COLO668 (cell line): ENCODE measurements around the gene MTMR4.
"Not testable (repeated sequence)": the region's sequence is repeated elsewhere in the genome, so short reads cannot be mapped to it uniquely, and the experiment has no call there.

ENCODE experiments used
- DNase-seq: peaks from one replicate; lab custom pipeline; 2025; ENCODE audit not compliant: unreplicated experiment; lab: John Stamatoyannopoulos, UW

Gene MTMR4

DNA sequence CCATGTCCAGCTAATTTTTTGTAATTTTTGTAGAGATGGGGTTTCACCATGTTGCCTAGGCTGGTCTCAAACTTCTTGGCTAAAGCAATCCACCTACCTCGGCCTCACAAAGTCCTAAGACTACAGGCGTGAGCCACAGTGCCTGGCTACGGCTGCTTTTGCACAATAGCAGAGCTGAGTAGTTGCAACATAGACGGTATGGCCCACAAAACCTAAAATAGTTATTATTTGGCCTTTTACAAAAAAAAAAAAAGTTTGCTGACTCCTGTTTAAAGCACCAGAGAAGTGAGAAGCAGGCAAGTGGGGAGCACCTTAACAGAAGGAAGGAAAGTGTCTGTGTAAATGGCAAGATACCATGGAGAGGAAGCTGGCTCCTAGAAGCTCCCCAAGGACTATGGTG is 20.9 kb downstream of the MTMR4 start:
- no peak for DNase-seq

DNA sequence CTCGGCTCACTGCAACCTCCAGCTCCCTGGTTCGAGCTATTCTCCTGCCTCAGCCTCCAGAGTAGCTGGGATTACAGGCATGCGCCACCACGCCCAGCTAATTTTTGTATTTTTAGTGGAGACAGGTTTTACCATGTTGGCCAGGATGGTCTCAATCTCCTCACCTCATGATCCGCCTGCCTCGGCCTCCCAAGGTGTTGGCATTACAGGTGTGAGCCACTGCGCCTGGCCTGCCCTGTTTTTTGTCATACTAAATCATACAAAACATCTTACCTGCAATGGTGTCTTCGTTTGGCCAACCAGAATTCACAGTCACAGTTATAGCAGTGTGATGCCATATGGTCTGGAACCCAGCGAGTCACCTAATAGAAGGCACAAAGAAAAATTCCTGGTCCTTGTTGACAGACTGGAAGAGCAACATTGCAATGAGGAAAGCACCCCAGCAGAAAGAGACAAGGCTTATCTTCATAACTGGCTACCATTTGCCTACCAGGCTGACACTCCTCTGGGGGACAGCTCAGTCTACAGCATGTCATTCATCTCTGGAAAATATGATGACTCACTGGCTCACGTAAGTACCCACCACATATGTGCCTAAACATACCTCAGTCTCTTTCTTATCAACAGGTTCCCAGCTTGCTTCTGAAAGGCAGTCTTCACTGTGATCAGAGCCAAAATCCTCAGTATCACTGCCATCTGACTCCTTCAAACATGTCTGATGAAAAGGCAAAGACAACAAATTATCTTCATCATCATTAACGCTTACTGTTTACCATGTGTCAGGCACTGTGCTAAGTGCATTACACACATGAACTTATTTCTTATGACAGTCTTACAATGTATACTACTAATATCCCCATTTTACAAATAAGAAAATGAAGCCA is 22.0 kb downstream of the MTMR4 start:
- DNase-seq, result no peak

DNA sequence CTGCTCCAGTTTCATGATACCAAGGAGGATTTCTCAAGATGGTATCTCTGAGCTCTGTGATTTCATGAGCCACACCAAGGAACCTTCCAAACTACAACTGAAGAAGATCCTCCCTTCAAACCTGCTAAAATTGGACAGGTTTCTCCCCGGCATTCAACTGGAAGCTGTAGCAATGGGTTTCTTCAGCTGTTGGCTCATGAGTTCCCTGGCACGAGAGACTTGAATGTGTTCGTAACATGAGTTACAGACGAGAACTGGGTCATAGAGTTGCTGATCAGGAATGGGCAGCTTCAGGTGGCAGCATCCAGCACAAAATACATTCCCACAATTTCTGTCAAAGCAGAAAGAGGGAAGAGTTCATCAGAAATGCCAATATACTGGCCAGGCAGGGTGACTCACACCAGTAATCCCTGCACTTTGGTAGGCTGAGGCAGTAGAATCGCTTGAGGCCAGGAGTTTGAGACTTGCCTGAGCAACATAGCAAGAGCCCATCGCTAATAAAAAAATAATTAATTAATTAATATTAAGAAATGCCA is 22.9 kb downstream of the MTMR4 start:
- DNase-seq, result no peak

DNA sequence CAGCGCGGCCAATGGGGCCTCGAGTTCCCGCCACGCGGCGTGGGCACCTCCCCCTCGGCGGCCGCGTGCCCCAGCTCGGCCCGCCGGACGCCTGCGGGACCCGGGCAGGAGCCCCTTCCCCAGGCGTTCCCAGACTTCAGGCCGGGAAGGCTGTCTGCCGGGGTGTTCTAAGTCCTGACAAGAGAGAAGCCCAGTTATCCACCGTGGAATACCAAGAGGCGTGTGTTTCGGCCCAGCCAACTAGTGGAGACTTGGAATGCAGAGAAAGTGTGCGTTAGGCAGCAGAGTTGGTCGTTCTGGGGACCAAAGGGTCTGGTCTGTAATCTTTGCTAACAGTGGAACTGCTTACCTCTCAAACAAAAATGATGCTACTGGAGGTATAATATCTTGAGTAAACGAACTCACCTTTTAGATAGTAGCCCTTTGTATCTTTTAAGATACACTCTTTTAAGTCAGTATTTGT is 26.0 kb downstream of the MTMR4 start:
- no peak for DNase-seq

DNA sequence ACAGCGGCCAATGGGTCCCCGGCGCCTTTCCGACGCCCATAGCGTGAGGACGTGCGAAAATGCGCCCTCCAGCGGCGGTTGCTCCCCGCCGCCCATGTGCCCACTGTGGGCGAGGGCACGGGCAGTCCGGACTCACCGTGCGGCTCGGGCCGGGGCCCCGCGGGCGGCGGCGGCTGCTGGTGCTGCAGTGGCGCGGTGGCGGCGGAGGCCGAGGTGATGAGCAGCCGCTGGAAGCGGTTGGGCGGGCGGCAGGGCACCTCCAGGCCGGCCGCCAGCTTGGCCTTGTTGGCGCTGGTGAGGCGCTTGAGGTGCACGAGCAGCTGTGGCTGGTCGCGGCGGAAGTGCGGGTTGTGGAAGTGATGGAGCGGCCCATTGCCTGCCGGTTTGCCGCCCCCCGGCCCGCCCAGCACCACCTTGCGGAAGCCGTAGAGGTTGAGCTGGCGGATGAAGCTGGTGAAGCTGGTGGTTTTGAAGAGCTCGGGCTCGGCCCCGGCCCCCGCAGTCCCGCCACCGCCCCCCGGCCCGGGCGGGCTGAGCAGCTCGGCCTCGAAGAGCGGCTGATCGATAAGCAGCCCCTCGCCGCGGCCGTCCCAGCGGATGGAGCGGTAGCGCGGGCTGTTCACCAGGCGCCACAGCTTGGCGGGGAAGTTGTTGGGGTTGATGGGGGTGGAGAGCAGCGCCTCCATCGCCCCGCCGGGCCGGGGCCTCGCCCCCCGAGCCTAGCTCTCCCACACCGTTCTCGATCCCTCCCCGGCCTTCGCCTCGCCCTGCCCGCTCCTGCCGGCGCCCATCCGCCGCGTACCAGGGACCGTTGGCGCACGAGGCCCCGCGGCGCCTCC is 26.6 kb downstream of the MTMR4 start, which contains the start of gene HSF5:
TSS of gene HSF5 (minus strand) at position 820 of the 839 bp plus-strand sequence. CDS start at position 686, 134 bp downstream.
- DNase-seq, result no peak

DNA sequence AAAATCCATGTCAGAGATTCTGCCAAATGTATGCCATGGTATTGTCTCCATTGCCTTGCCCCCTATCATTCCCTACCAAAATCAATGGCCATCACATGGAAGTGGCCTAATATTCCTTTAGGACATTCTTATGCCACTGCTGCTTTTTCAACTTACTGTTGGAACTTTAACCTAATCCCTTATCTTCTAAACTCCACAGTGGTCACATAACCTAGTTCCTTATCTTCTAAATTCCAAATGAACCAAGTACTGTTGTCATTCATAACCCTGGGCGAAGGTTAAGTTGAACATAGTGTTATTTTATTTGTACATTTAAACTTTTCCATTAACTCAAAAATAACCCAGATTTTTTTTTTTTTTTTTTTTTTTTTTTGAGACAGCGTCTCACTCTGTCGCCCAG is 29.8 kb downstream of the MTMR4 start:
- DNase-seq, result no peak

DNA sequence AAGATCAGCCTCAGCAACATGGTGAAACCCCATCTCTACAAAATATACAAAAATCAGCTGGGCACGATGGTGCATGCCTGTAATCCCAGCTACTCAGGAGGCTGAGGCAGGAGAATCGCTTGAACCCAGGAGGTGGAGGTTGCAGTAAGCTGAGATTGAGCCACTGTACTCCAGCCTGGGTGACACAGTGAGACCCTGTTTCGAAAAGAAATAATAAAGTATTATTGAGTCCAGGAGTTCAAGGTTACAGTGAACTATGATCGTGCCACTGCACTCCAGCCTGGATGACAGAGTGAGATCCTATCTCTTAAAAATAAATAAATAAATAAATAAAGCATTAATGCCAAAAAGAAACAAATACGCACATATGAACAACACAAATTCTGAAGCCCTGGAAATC is 32.6 kb downstream of the MTMR4 start:
- not testable (repeated sequence) for DNase-seq

DNA sequence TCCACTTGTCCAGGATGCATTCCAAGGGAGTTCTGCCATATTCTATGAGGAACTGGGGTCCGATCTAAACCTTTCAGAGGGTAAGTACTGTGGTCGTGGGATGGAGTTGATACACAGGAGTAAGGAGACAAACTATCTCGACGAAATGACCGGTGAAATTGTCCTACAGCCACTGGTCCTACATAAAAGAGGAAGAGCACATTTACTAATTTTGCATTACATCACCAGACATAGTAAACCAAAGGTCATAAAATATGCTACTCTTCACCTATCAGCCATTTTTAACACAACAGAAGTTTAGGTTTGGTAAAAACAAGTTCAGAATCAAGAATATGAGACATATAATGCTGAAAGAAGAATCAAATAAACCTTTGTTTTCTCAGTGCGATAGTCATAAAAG is 34.3 kb downstream of the MTMR4 start:
- DNase-seq, result no peak

DNA sequence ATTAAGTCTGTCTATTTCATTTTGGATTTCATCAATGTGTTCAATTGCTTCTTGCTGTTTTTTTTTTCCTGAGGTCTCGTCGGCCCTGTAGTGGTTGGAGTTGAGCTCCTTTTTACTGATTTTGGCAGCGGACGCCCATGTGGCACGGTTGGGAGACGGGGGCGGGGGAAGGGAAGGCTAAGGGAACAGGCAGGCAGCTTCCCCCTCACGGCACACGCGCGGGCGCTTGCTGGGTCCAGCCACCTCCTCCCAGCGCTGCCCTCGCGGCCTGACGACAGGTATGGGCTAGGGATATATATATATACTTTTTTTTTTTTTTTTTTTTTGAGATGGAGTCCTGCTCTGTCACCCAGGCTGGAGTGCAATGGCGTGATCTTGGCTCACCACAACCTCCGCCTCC is 37.6 kb downstream of the MTMR4 start:
- DNase-seq, result no peak

DNA sequence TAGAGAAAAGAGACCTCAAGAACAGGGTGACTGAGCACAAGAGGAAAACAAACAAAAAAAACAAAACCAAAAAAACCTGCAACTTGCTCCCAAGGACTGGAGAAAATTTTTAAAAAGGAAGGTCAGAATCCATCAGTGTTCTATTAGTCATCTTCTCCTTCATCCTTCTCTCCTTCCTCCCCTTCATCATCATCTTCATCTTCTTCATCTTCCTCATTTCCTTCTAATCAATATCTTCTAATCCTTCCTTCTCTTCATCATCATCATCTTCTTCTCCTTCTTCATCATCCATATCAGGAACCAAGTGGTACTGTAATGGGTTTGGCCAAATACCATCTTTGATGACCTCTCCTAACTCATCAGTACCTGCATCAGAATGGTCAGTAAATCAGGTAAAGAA is 38.5 kb downstream of the MTMR4 start:
- no peak for DNase-seq

DNA sequence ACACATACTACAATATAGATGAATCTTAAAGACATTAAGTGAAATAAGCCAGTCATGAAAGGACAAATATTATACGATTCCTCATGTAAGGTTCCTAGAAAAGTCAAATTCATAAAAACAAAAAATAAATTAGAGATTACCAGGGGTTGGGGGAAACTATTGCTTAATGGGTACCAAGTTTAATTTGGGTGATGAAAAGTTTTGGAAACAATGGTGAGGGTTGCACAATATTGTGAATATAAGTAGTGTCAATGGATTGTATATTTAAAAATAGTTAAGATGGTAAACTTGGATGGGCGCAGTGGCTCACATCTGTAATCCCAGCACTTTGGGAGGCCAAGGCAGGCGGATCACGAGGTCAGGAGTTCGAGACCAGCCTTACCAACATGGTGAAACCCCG is 44.1 kb downstream of the MTMR4 start:
- no peak for DNase-seq

DNA sequence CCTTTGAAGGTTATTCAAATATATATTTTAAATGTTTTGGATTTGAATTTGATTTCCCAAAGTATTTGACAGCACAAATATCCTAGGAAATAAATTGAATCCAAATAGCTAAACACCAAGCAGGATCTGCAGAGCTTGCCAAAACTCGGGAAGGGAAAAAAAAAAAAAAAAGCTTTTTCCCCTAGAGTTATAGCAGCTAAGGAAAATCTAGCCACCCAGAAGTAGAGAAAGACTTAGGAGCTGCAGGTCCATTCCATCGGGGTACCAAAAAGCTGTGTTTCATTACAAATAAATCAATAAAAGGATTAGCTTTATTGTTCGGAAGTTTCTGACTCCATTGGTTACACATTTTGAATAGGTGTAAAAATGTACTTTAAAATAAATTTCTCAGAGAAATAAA is 45.5 kb downstream of the MTMR4 start:
- DNase-seq, result no peak

DNA sequence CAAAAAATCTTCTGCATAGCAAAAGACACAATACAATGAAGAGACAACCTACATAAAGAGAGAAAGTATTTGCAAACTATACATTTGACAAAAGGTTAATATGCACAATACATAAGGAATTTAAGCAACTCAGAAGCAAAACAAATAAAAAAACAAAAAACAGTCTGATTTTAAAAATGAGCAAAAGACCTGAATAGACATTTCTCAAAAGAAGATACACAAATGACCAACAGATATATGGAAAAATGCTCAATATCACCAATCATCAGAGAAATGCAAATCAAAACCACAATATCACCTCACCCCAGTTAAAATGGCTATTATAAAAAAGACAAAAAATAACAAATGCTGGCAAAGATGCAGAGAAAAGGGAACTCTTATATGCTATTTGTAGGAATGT is 58.9 kb downstream of the MTMR4 start:
- DNase-seq, result no peak

DNA sequence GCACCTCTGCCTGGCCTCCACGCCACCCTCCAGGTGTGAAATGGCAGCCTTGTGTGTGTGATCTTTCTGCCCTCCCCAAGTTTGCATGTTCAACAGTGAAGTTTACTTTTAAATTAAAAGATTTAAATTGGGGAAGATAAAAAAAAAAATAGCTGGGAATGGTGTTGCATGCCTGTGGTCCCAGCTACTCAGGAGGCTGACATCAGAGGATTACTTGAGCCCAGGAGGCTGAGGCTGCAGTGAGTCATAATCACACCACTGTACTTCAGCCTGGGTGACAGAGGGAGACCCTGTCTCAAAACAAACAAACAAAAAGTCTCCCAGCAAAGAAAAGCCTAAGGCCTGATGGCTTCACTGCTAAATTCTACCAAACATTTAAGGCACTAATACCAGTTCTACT is 61.7 kb downstream of the MTMR4 start:
- no peak for DNase-seq

DNA sequence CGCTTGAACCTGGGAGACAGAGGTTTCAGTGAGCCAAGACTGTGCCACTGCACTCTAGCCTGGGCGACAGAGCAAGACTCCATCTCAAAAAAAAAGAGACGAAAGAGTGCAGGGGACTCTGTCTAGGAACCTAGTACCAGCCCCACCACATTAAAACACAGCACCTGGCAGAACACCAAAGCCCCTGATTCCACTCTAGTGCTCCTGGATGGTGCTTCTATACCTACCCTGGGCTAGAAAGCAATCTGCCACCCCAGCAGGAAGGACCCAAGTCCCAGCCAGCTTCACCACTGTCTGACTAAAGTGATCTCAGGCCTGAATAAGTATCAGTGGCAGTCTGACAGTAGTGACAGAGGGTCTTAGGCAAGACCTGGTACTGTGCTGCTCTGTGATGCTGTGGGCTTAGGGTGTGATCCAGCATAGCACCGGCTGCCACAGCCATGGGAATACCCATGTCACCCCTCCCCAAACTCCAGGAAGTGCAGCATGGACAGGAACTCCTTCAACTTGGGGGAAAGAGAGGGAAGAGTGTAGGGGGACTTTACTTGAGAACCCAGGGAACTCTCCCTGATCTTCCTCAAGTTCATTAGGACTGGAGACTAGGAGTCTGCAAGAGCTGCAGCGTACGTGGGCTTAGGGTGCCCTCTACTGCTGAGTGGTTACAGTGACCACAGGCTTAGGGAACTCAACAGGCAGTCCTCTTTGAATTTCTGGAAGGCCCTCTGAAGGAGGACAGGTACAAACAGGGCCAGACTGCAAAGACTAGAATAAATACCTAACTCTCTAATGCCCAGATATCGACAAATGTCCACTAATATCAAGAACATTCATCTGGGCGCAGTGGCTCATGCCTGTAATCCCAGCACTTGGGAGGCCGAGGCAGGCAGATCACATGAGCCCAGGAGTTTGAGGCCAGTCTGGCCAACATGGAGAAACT is 67.1 kb downstream of the MTMR4 start:
- DNase-seq, result peak; percentile 65

DNA sequence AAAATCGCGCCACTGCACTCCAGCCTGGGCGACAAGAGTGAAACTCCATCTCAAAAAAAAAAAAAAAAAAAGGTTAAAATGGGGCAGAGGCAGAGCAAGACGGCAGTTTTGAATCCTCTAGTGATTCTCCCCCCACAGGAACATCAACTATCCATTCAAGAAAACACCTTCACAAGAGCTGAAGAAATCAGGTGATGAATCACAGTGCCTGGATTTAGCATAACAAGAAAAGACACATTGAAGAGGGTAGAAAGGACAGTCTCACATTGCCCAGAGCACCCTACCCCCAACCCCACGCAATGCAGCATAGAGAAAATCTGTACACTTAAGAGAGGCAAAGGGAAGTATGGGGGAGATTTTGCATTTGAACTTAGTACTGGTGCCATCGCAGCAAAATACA is 68.4 kb downstream of the MTMR4 start:
- DNase-seq, result no peak
